Spinal cord (tissue), 10 donors: ENCODE results near the gene KIAA1958. TPM values are rescaled to one million over a fixed set of nuclear protein-coding genes. Genes with fewer than 3 reads are reported as not detected.
"Not testable (repeated sequence)": the region's sequence is repeated elsewhere in the genome, so short reads cannot be mapped to it uniquely, and the experiment has no call there.

ENCODE experiments used
- DNase-seq, 6 donors: peaks; one replicate each; pipeline versions ENCODE4 v3.0.0 to v3.0.0-alpha.2; 2013 to 2015; ENCODE audit warnings: low spot score in 6 of 6, low read depth in 4 of 6
- H3K27ac ChIP-seq: one replicate; pipeline ENCODE4 v1.5.1; 2013; ENCODE audit warnings: low read depth, low read length, control low read depth
- H3K27me3 ChIP-seq: one replicate; pipeline ENCODE4 v1.6.1; 2013; ENCODE audit warnings: low read length; ENCODE audit not compliant: control insufficient read depth, insufficient read depth
- H3K36me3 ChIP-seq: one replicate; pipeline ENCODE4 v1.6.1; 2013; ENCODE audit warnings: low read length; ENCODE audit not compliant: control insufficient read depth, insufficient read depth
- H3K4me1 ChIP-seq: one replicate; pipeline ENCODE4 v1.6.1; 2013; ENCODE audit warnings: low read length; ENCODE audit not compliant: control insufficient read depth, insufficient read depth
- H3K4me3 ChIP-seq: one replicate; pipeline ENCODE4 v1.5.1; 2013; ENCODE audit warnings: low read depth, low read length, control low read depth
- H3K9me3 ChIP-seq: one replicate; pipeline ENCODE4 v1.6.1; 2013; ENCODE audit warnings: low read length; ENCODE audit not compliant: control insufficient read depth, insufficient read depth
- WGBS: methylation state at CpG from one replicate; pipeline ENCODE4 v1.1.5; 2013; ENCODE audit warnings: missing lambda C conversion rate; ENCODE audit not compliant: insufficient coverage; 5-methylcytosine and 5-hydroxymethylcytosine counted together
- polyA plus RNA-seq, 2 donors: library from polyadenylated mRNA; unstranded; fragments of 120-200 nt; gene quantifications; one replicate each; pipeline ENCODE4 v1.2.1, GENCODE V29; 2013; ENCODE audit not compliant: insufficient read length in 2 of 2
- total RNA-seq, 2 donors: library from RNA; depleted of rRNA in 1 of 2; stranded (reverse); fragments of 120-200 nt in 1 of 2; fragments of >200 nt in 1 of 2; gene quantifications; one replicate each; pipeline versions ENCODE4 v1.2.3 to v1.2.4, GENCODE V29; 2013 to 2014
- donor health status: healthy.

Gene KIAA1958
- total and polyA plus RNA-seq, 4 donors, result 11.0 to 16.9 (median 15.0) TPM

GRCh38 chr9:112500842-112501241 lies 14.2 kb downstream of the KIAA1958 start:
- H3K27me3 ChIP-seq, result no peaks in the 10 kb centered on the region
- WGBS, result no CpG with 5 or more reads among the region's 2 CpGs
- no peak for DNase-seq
- no peaks in the 10 kb centered on the region for H3K9me3 ChIP-seq
- no peak overlapping the region for H3K27ac ChIP-seq
- no peaks in the 10 kb centered on the region for H3K36me3 ChIP-seq
- no peak overlapping the region for H3K4me3 ChIP-seq
- no peaks in the 10 kb centered on the region for H3K4me1 ChIP-seq

DNA sequence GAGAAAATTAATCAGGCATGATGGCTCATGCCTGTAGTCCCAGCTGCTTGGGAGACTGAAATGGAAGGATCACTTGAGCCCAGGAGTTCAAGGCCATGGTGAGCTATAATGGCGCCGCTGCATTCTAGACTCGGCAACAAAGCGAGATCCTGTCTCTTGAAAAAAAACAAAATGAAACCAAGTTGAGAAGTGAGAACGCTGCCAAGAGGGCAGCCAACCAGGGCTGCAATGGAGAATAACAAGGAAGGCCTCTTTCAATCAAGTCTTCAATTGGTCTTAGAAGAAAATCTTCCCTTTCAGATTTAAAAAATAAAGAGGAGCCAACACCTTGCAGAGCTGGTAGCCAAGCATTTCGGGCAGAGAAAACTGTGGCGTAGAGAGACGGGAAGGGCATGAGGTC lies 14.7 kb downstream of the KIAA1958 start:
- H3K4me3 ChIP-seq, result no peak overlapping the region
- no peaks in the 10 kb centered on the region for H3K9me3 ChIP-seq
- H3K27me3 ChIP-seq, result no peaks in the 10 kb centered on the region
- WGBS, result 55% methylated on average over 7 of the region's 8 CpGs
- no peaks in the 10 kb centered on the region for H3K36me3 ChIP-seq
- no peak overlapping the region for H3K27ac ChIP-seq
- H3K4me1 ChIP-seq, result no peaks in the 10 kb centered on the region
- no peak for DNase-seq

DNA sequence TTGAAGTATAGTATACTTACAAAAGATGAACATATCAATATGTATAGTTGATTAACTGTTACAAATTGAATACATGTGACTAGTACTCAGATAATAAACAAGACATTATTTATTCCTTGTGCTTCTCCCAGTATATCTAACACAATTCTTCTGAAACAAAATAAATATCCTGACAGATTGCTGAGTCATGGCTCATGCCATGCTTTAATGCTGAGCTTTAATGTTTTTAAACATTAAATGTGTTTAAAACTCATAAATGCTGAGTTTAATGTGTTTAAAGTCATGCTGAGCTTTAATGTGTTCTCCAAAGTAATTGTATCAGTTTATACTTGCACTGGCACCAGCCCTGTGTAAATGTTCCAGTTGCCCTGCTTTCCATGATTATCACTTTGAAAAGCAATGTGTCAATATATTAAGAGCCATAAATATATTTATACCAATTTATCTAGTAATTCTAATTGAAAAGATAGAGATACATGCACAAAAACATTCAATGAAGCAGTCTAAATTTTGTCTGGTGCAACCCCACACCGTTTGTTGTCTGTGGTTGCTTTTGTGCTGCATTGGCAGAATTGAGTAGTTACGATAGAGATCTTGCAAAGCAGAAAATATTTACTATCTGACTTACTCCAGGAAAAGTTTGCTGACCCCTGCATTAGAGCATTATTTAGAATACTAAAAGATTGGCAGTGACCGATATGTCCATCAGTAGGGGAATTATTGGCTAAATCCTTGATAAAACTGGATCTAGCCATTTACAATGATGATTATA lies 15.7 kb downstream of the KIAA1958 start:
- no CpG with 5 or more reads among the region's 3 CpGs for WGBS
- Histone ChIP-seq H3K36me3 (no peaks in the 10 kb centered on the region), H3K4me3 (no peak overlapping the region), H3K9me3 (no peaks in the 10 kb centered on the region), H3K27ac (no peak overlapping the region), H3K27me3 (no peaks in the 10 kb centered on the region), H3K4me1 (no peaks in the 10 kb centered on the region)
- no peak for DNase-seq

GRCh38 chr9:112503170-112503569 lies 16.5 kb downstream of the KIAA1958 start:
- H3K36me3 ChIP-seq, result no peaks in the 10 kb centered on the region
- H3K9me3 ChIP-seq, result no peaks in the 10 kb centered on the region
- no peak overlapping the region for H3K27ac ChIP-seq
- H3K4me1 ChIP-seq, result no peaks in the 10 kb centered on the region
- no peak for DNase-seq
- WGBS, result 75% methylated on average over 2 of the region's 5 CpGs
- H3K4me3 ChIP-seq, result no peak overlapping the region
- no peaks in the 10 kb centered on the region for H3K27me3 ChIP-seq

- no peak for DNase-seq
- no peaks in the 10 kb centered on the region for H3K9me3 ChIP-seq
- H3K36me3 ChIP-seq, result no peaks in the 10 kb centered on the region
- no CpG with 5 or more reads among the region's 4 CpGs for WGBS
- no peak overlapping the region for H3K4me3 ChIP-seq
- H3K4me1 ChIP-seq, result no peaks in the 10 kb centered on the region
- no peaks in the 10 kb centered on the region for H3K27me3 ChIP-seq
- no peak overlapping the region for H3K27ac ChIP-seq
Measured at GRCh38 chr9:112505086-112505485, 18.5 kb downstream of the KIAA1958 start.

DNA sequence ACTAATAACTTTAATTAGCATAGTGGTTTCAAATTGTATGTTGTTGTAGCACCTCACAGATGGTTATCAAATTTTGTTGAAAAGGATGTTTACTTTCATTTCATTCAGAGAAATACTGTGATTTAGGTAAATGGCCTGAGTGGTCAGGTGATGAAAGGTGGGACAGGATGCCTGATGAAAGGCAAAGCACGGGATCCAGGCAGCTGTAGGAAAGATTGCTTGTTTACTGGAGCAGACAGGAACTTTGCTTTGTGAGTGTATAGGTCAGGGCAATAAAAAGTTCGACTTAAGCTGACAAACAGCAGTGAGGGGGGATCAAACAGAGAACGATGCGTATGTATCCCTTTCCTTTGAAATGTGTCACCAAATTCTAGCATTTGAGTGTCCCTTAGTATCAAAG lies 19.0 kb downstream of the KIAA1958 start:
- no peak overlapping the region for H3K27ac ChIP-seq
- H3K36me3 ChIP-seq, result no peaks in the 10 kb centered on the region
- no peaks in the 10 kb centered on the region for H3K9me3 ChIP-seq
- no peaks in the 10 kb centered on the region for H3K4me1 ChIP-seq
- 42% methylated on average over 2 of the region's 4 CpGs for WGBS
- no peak for DNase-seq
- no peak overlapping the region for H3K4me3 ChIP-seq
- H3K27me3 ChIP-seq, result no peaks in the 10 kb centered on the region

DNA sequence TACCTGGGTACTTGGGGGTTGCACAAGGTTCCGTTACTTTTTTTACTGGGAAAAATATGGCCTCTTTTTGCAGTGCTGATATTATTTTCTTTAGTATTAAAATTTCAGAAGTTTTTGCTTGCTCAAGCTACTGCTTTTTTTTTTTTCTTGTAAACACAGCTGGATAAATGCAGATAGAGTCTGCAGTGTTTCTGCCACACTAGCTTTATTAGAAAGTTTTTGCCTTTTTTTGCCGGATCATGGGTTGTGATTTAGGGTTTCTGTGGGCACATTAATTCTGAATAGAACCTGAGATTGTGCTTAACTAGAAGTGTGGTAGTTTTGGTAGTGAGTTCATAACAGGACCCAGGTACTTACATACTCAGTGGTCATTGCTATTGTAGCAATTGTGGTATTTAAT lies 19.9 kb downstream of the KIAA1958 start:
- H3K27ac ChIP-seq, result no peak overlapping the region
- no peaks in the 10 kb centered on the region for H3K27me3 ChIP-seq
- DNase-seq, result no peak

GRCh38 chr9:112507001-112507680 lies 20.5 kb downstream of the KIAA1958 start:
- Histone ChIP-seq H3K4me1 (no peaks in the 10 kb centered on the region), H3K36me3 (no peaks in the 10 kb centered on the region), H3K9me3 (no peaks in the 10 kb centered on the region), H3K4me3 (no peak overlapping the region), H3K27ac (no peak overlapping the region), H3K27me3 (no peaks in the 10 kb centered on the region)
- no peak for DNase-seq
- WGBS, result no CpG with 5 or more reads among the region's 2 CpGs

More for the DNA sequence above, 19.9 kb downstream of the KIAA1958 start:
- Histone ChIP-seq H3K4me1 (no peaks in the 10 kb centered on the region), H3K9me3 (no peaks in the 10 kb centered on the region), H3K36me3 (no peaks in the 10 kb centered on the region), H3K4me3 (no peak overlapping the region)
- WGBS, result 63% methylated on average over 1 of the region's 2 CpGs

GRCh38 chr9:112508377-112508776 lies 21.8 kb downstream of the KIAA1958 start:
- DNase-seq, result peak in 1 of 6 donors; percentile 80
- no peaks in the 10 kb centered on the region for H3K4me1 ChIP-seq
- no CpG with 5 or more reads among the region's 2 CpGs for WGBS
- no peaks in the 10 kb centered on the region for H3K9me3 ChIP-seq
- H3K27ac ChIP-seq, result no peak overlapping the region
- H3K27me3 ChIP-seq, result no peaks in the 10 kb centered on the region
- no peak overlapping the region for H3K4me3 ChIP-seq
- no peaks in the 10 kb centered on the region for H3K36me3 ChIP-seq

GRCh38 chr9:112512377-112512776 lies 25.8 kb downstream of the KIAA1958 start:
- H3K9me3 ChIP-seq, DNase-seq, H3K27ac ChIP-seq, H3K36me3 ChIP-seq, H3K27me3 ChIP-seq, H3K4me3 ChIP-seq, H3K4me1 ChIP-seq: not testable (repeated sequence)
- no CpG with 5 or more reads among the region's 4 CpGs for WGBS
